Inferior parietal cortex (tissue), 1 donor: ENCODE results near the gene DMAP1.

ENCODE experiments used
- DNase-seq: peaks from one replicate; pipeline ENCODE4 v3.0.0-alpha.2; 2016; ENCODE audit errors: extremely low spot score

Gene DMAP1

GRCh38 chr1:44228218-44228617 lies 14.9 kb downstream of the DMAP1 start:
- no peak for DNase-seq

DNA sequence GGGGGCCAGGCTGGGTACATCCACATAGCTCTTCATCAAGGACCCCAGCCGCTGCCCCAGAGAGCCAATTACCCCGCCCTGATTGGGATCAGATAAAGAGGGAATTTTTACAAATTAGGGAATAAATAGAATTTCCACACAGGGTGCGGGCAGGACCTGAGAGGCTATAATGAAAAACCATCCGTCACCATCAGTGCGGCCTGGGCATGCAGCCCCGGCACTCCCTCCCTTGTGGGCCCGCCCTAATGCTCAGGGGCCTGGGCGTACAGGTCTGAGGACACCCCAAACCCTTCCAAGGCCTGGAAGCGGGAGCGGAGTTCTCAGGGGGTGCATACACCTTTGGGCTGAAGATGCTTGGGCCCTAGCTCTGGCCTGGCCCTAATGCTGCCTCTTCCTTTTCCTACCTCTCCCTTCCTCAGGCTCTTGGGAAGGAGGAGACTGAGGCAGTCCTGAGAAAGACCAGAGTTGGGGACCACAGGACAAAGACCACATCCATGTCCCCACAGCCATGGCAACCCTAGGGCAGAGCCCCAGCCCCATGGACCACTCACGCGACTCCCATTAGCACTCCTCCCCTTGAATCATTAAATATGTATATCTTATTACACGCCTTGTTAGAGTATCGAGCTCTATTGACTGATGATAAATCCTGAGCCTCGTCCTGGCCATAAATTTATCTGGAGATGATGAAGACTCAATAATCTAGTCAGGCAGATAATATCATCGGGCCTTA lies 16.3 kb downstream of the DMAP1 start:
- DNase-seq: no peak

DNA sequence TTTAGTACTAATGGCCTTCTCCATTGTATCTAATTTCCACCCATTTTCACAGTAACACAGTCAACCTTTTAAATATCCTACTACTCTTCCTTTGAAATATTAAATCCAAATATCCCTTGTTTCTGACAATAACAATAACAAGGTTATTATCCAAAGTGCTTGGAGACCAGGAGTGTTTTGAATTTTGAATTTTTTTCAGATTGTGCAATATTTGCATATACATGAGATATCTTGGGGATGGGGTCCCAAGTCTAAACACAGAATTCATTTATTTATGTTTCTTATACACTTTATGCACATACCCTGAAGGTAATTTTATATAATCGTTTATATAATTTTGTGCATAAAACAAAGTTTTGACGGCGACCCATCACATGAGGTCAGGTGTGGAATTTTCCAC lies 17.5 kb downstream of the DMAP1 start:
- no peak for DNase-seq

- DNase-seq: no peak
Measured at GRCh38 chr1:44233593-44233992, 20.3 kb downstream of the DMAP1 start.

DNA sequence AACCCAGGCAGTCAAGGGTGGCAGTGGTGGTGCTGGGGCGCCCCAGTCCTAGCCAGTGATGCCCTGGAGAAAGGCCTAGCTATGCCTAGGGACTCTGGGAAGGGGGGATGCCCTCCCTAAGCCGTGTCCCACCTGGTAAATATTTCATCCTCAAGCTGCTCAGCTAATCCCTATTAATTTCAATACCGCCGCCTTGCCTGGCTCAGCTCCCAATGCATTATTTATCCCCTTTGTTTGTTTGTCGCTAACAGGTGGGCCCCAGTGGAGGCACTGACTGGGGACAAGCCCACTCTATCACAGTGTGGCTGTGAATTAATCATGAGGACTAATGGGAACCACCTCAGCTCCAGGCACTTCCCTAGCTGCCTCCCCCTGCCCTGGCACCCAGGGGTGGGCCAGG lies 22.5 kb downstream of the DMAP1 start:
- DNase-seq: no peak

DNA sequence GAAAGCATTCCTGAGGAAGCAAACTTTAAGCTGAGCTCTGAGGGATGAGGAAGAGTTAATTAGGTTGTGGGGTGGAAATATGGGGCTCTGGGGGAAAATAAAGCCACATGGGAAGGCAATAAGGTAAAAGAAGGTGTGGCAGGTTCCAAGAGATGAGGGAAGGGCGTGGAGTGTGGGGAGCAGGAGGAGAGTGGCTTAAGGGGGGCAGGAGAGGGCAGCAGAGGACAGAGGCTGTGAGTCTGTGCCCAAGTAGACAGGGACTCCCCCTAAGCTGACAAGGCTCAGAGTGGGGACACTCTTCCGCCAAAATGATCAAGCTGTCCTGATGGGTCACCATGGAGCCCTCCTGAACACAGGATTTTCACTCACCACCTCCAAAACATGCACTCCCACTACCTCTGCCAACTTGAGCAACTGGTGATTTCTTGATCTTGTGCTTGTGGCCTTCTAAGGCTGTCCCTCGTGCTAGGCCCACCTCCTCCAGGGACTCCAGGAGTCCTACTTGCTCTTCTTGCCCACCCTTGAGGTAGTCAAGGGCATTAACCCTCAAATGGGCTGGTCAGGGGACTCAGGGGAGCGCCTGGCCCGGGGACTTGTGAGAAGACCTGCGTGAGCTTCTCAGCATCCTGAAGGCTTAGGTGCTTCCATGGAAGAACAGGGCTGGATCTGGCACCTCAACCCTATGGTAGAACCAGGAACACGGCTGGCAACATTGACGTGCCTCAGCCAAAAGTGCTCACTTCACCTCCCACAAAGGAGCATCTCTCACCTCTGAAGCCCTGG lies 23.4 kb downstream of the DMAP1 start:
- DNase-seq: no peak

- no peak for DNase-seq
Measured at GRCh38 chr1:44237721-44238457, 24.6 kb downstream of the DMAP1 start.

DNA sequence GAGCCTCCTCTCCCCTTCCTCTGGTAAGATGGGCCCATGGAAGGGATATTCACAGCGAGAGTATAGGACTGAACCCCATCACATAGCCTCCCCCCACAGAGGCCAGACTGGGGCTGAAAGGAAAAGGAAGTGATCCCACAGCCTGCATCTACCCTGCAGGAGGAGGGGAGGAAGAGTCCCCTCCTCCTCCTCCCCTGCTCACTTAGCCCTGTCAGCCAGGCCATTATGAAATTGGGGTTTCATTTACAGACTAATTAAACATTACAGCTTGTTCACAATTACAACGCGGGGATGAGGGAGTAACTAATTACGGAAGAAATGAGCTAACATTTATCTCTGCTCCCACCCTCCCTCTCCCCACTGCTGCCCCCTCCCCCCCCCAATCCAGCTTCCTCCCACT lies 25.4 kb downstream of the DMAP1 start:
- DNase-seq: no peak

GRCh38 chr1:44239331-44239960 lies 26.2 kb downstream of the DMAP1 start:
- DNase-seq: no peak

- no peak for DNase-seq
Measured at GRCh38 chr1:44239961-44240371, 26.7 kb downstream of the DMAP1 start.

DNA sequence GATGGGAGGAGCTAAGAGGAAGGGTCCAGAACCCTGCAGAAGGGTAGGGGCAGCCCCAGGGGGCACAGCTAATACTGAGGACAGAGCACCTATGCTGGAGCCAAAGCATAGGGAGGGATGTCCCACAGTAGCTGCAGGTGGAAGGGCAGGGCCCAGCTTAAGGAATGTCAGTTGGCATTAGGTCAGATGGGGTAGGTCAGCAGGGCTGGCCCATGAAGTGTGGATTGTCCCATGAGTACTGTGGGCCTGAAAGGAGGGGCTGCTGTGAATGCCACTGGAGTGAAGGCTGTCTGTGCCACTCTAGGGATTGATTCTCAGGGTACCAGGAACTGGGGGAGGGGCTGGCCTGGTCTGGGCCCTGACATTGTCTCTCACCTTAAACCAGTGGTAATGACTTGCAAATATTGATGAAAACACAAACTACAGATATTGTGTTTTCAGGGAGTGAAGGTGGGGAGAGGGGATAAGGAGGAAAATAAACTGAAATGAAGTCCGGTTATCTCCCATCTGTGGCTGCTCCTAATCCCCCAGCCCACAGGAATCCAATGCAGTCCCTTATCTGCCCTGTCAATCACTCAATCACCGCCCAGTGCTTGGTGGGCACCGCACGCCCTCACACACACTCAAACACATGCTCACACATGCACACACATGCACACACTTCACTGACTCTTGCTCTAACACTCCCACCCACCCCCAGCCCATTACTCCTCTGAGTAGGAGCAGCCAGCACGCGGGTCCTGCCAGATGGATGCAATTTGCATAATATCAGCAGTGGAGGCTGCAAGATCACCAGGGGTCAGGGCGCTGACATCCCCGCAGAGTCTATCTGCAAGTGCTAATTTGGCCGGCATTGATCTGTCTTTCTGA lies 27.8 kb downstream of the DMAP1 start:
- DNase-seq: no peak

DNA sequence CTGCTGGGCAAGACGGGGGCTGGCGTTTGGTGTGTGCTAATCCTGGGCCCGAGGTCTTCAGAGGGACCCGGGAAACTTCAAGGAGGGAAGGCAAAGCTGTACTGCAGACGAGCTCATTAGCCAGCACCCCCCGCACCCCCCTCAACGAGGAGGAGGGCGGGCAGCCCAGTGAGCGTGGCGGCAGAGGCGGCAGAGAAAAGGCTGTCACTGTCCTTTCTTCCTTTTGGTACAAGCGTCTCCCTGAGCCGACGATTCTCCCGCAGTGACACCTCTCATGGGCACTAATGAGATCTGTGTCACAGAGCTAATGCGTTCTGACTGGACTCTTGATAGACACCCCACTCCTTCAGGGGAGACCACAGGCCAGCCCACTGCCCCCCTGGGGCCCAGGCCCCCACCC lies 29.5 kb downstream of the DMAP1 start:
- DNase-seq: no peak

DNA sequence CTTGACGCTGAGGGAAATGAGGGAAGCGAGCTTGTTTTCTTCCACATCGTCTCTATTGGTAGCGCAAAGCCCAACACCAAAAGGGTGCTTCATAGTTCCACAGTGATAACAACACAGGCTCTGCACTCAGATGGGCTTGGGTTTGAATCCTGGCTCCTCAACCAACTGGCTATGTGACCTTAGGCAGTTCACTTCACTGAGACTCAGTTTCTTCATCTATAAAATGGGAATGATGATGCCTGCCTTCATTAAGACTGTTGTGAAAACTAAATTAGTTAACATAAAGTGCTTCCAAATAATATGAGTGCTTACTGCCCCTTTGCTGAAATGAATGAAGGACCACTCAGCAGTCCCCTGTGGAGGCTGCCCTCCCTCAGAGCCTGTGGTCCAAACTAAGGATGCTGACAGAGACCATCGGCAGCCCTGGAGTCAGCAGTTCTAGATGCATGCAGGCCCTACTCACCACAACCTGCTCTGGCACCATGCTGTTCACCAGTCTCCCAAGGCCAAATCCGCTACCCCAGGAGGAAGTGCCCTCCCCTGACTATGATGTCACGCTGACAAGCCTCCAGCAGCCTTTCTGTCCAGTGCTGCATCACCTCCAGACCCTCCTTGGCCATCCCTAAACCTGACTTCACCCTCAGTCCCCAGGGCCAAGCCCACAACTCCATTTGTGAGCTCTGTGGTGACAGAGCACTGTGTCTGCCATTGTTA lies 30.7 kb downstream of the DMAP1 start:
- DNase-seq: no peak

DNA sequence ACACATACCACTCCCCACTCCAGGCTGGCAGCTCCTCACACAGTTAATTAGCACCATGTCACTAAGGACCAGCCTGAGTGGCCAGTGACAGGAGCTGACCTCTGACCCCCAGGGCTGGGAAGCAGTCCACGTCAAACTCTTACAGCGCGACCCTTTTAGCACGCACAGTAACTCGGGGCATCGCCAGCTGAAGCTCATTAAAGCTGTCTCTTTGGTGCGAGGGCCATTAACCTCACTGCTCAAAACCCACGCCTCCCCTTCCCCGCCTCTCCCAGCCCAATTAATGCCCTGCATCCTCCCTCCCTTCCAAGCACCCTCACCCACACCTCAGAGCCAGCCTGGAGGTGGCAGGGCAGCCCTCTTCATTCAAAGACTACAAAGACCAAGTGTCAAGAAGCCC lies 31.7 kb downstream of the DMAP1 start:
- DNase-seq: no peak

DNA sequence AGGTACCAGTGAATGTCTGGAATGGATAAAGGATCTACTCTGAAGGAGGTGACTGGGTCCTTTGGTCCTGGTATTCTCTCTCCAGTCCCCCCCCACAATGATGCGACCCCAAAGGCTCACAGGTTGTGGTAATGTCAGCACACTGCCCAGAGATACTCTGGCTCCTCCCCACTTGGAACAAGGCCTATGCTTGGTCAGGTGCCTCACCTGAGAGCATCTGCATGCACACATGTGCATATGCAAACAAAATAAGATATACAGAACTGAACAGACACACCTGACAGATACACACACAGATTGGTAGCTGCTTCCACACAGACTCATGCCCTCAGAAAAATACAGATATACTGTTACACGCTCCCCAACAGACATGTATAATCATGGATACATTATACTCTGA lies 33.5 kb downstream of the DMAP1 start:
- no peak for DNase-seq

- no peak for DNase-seq
Measured at GRCh38 chr1:44249543-44249942, 36.3 kb downstream of the DMAP1 start.

- DNase-seq: no peak
Measured at GRCh38 chr1:44250068-44250781, 37.0 kb downstream of the DMAP1 start.

GRCh38 chr1:44251486-44251885 lies 38.2 kb downstream of the DMAP1 start:
- no peak for DNase-seq

DNA sequence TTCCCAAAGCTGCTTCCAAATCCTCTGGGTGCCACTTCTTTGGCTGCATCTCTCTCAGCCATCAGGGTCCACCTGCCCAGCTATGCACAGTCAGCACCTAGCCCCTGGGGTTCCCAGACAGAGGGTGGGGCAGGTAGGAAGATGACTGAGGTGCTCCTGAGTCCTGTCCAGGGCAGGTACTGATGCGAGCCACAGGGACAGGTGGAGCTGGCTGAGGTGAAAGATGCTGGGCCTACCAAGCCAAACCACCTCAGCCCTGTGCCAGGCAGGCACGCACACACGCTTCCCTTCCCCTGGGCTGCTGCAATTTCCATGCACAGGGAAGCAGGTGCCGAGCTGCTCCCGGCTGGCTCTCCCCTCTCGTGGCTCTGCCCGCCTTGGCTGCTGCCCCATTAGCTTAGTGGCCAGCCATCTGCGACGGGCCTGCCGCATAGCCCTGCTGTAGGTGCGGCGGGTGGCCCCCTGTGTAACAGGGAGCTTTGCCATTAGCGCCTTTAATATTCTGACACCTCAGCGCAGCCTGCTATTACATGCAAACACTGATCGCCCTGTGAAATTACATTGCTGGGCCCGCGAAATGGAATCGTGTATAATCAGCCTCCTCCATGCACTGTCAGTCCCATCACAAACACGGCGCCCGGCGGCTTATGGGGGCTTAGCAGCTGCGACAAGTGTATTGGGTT lies 38.9 kb downstream of the DMAP1 start:
- no peak for DNase-seq
